K562 (cell line): ENCODE results near the gene VWA3A. TPM values are rescaled to one million over a fixed set of nuclear protein-coding genes. Genes with fewer than 3 reads are reported as not detected.

Experiments
- DMBX1 ChIP-seq: fragments of 250-450 bp; sonication (Bioruptor Pico); IDR thresholded peaks from 2 replicates; pipeline ENCODE4 v1.8.0; 2022; ENCODE audit warnings: inconsistent platforms, mild to moderate bottlenecking, moderate library complexity, borderline replicate concordance
- ETV1 ChIP-seq: fragments of 450-650 bp; conservative IDR thresholded peaks from 2 replicates; pipeline ENCODE4 v1.6.1; 2016; ENCODE audit warnings: missing genetic modification characterization, control low read depth, low read depth, missing compliant biosample characterization
- ETV6 ChIP-seq, 3 experiments: fragments of 150-350 bp in 1 of 3; sonication (generic) in 1 of 3; formaldehyde crosslinking in 1 of 3; IDR thresholded peaks; 2 replicates each; pipeline versions ENCODE4 v1.6.1 to v1.8.0; 2014 to 2022; ENCODE audit warnings: borderline replicate concordance in 2 of 3, low read depth in 2 of 3, antibody characterized with exemption in 1 of 3, low read length in 1 of 3, mild to moderate bottlenecking in 1 of 3, missing genetic modification reagents in 1 of 3
- GABPB2 ChIP-seq: fragments of 250-450 bp; sonication (Bioruptor Pico); conservative IDR thresholded peaks from 2 replicates; pipeline ENCODE4 v1.5.1; 2021; ENCODE audit warnings: mild to moderate bottlenecking
- IFI16 ChIP-seq: fragments of 250-450 bp; sonication (Bioruptor Pico); IDR thresholded peaks from 2 replicates; pipeline ENCODE4 v2.1.2; 2022; ENCODE audit warnings: mild to moderate bottlenecking, inconsistent platforms
- KLF6 ChIP-seq: fragments of 250-450 bp; sonication (Bioruptor Pico); IDR thresholded peaks from 2 replicates; pipeline ENCODE4 v1.4.0; 2020; ENCODE audit warnings: mild to moderate bottlenecking, moderate library complexity, borderline replicate concordance
- PHF8 ChIP-seq: fragments of 200-600 bp; sonication (generic); IDR thresholded peaks from 2 replicates; pipeline ENCODE4 v1.6.1; 2012; ENCODE audit warnings: mixed run types, mild to moderate bottlenecking, inconsistent platforms, low read length, moderate library complexity, borderline replicate concordance
- POLR3G ChIP-seq: IDR thresholded peaks from 2 replicates; pipeline ENCODE4 v1.6.1; 2011; ENCODE audit not compliant: insufficient read length, insufficient replicate concordance; ENCODE audit errors: extremely low read depth
- RAD51 ChIP-seq: fragments of 450-650 bp; IDR thresholded peaks from 2 replicates; pipeline ENCODE4 v1.7.1; 2016; ENCODE audit warnings: low read depth, mild to moderate bottlenecking, borderline replicate concordance
- TCF7 ChIP-seq: sonication (generic); IDR thresholded peaks from 2 replicates; pipeline ENCODE4 v1.6.1; 2016; ENCODE audit warnings: antibody characterized with exemption, borderline replicate concordance
- XRCC4 ChIP-seq: IDR thresholded peaks from one replicate; pipeline ENCODE4 v1.6.1; 2011; ENCODE audit not compliant: insufficient read depth, insufficient read length; ENCODE audit errors: extremely low read depth
- ZKSCAN1 ChIP-seq: fragments of 150-350 bp; IDR thresholded peaks from 2 replicates; pipeline ENCODE4 v1.6.1; 2016; ENCODE audit warnings: low read depth, low read length
- ZNF12 ChIP-seq: sonication (generic); formaldehyde crosslinking; IDR thresholded peaks from 2 replicates; pipeline ENCODE4 v1.4.0; 2020; ENCODE audit warnings: mild to moderate bottlenecking, missing genetic modification reagents
- ZNF3 ChIP-seq: fragments of 250-450 bp; sonication (Bioruptor Pico); IDR thresholded peaks from 2 replicates; pipeline ENCODE4 v1.5.0; 2021; ENCODE audit warnings: mild to moderate bottlenecking, moderate library complexity
- ZNF431 ChIP-seq: sonication (generic); formaldehyde crosslinking; IDR thresholded peaks from 2 replicates; pipeline ENCODE4 v1.8.0; 2022; ENCODE audit warnings: mild to moderate bottlenecking, missing genetic modification reagents
- ZNF778 ChIP-seq: fragments of 450-650 bp; formaldehyde crosslinking; IDR thresholded peaks from 2 replicates; pipeline ENCODE4 v1.4.0; 2020; ENCODE audit warnings: mild to moderate bottlenecking, moderate library complexity
- polyA plus RNA-seq, 8 experiments: library from polyadenylated mRNA; depleted of rRNA in 4 of 8; stranded (reverse) in 5 of 8; unstranded in 3 of 8; fragments of >200 nt; fragmentation: Nextera tagmentation in 2 of 8; fragmentation: Illumina TruSeq in 1 of 8; extraction: Ambion mirVana in 2 of 8; extraction: Trizol in 1 of 8; gene quantifications; 2 replicates each; pipeline versions ENCODE4 v1.2.1 to v1.2.3, GENCODE V29; 2011 to 2014; ENCODE audit warnings: inconsistent platforms in 1 of 8, missing spikeins in 1 of 8
- total RNA-seq, 7 experiments: library from RNA; depleted of rRNA in 6 of 7; stranded (reverse); fragments of >200 nt in 6 of 7; fragmentation: Illumina TruSeq in 2 of 7; extraction: Trizol in 2 of 7; gene quantifications; 2 replicates each; pipeline versions ENCODE4 v1.2.1 to v1.2.3, GENCODE V29; 2011 to 2021; ENCODE audit warnings: low replicate concordance in 1 of 7
- TF ChIP-seq, protein P1 (sequence below): sonication (generic); formaldehyde crosslinking; IDR thresholded peaks from 2 replicates; pipeline ENCODE4 v1.8.0; 2022; ENCODE audit warnings: mild to moderate bottlenecking, missing genetic modification reagents
- TF ChIP-seq, protein P2 (sequence below): sonication (generic); formaldehyde crosslinking; IDR thresholded peaks from 2 replicates; pipeline ENCODE4 v1.8.1; 2023; ENCODE audit warnings: mild to moderate bottlenecking, missing genetic modification reagents
- TF ChIP-seq, protein P3 (sequence below): sonication (generic); formaldehyde crosslinking; IDR thresholded peaks from 2 replicates; pipeline ENCODE4 v1.8.1; 2023; ENCODE audit warnings: mild to moderate bottlenecking, missing genetic modification reagents, moderate library complexity
- TF ChIP-seq, protein P4 (sequence below): fragments of 250-450 bp; sonication (Bioruptor Pico); IDR thresholded peaks from 2 replicates; pipeline ENCODE4 v1.4.0; 2020
- TF ChIP-seq, protein P5 (sequence below), 2 experiments: IDR thresholded peaks; 2 replicates each; pipeline ENCODE4 v1.6.1; 2011; ENCODE audit warnings: borderline replicate concordance in 1 of 2, control low read depth in 1 of 2, low read depth in 1 of 2, low read length in 1 of 2, mild to moderate bottlenecking in 1 of 2, mixed read lengths in 1 of 2, moderate library complexity in 1 of 2; ENCODE audit not compliant: insufficient read depth in 1 of 2, insufficient read length in 1 of 2, poor library complexity in 1 of 2, severe bottlenecking in 1 of 2; ENCODE audit errors: extremely low read depth in 1 of 2

Gene VWA3A
- total and polyA plus RNA-seq, 9 of the 15 experiments (the other 6 are each of a cell fraction or from before 2014, with no cell fraction given) = not detected

DNA sequence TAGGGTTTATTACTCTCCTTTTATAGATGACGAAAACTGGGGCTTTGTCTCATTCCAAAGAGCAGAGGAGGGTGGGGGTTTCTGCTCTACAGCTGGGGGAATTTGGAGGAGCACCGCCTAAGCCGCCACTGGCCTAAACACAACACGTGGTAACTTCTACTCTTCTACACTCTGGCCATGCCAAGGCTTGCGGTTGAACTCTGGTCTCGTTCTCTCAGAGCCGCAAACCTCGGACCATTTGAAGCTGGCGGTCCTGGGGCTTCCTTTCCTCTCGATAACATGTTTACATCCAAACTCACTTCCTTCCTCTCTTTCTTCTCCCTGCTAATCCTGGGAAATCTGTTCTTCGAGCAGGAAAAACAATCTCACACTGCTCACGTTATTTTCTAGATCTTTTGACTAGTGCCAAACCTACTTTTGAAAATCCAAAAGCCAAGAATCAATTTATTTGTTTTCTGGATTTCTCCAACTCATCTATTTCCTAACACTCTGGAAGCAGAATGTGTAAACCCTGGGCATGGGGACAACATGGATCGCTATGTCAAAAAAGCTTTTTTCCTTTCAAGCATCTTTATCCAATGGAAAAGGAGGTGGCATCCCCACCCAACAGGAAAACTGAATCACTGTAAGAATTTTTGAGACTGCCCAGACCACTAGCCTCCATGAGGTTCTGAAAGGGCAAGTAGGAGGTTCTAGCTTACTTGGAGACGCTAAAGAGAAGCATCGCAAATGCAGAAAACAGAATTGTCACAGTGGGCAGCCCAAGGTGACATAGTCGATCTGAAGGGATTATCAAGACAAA is 100.1 kb downstream of the VWA3A start (continued):
- TF ChIP-seq, protein P1, sequence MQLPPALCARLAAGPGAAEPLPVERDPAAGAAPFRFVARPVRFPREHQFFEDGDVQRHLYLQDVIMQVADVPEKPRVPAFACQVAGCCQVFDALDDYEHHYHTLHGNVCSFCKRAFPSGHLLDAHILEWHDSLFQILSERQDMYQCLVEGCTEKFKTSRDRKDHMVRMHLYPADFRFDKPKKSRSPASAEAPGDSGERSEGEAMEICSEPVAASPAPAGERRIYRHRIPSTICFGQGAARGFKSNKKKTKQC = no peak
- TF ChIP-seq, protein P2, sequence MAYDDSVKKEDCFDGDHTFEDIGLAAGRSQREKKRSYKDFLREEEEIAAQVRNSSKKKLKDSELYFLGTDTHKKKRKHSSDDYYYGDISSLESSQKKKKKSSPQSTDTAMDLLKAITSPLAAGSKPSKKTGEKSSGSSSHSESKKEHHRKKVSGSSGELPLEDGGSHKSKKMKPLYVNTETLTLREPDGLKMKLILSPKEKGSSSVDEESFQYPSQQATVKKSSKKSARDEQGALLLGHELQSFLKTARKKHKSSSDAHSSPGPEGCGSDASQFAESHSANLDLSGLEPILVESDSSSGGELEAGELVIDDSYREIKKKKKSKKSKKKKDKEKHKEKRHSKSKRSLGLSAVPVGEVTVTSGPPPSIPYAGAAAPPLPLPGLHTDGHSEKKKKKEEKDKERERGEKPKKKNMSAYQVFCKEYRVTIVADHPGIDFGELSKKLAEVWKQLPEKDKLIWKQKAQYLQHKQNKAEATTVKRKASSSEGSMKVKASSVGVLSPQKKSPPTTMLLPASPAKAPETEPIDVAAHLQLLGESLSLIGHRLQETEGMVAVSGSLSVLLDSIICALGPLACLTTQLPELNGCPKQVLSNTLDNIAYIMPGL (CRISPR knock-in tag) = no peak
- TF ChIP-seq ZNF12 (no peak), IFI16 (CRISPR knock-in tag) (no peak), PHF8 (no peak), ETV6 (IDR thresholded peaks at IDR 0.05; ENCODE audit: borderline replicate concordance in 1 of 2, low read depth in 2 of 2, low read length in 1 of 2) (no peak), ETV6 (CRISPR knock-in tag; IDR thresholded peaks at IDR 0.05; ENCODE audit: borderline replicate concordance) (no peak), XRCC4 (no peak), POLR3G (no peak), ZNF778 (no peak), ZNF431 (CRISPR knock-in tag) (no peak), ETV1 (tag) (peak; percentile 41; the same call in 1 of the 2 replicates), DMBX1 (CRISPR knock-in tag) (no peak), KLF6 (CRISPR knock-in tag) (no peak), ZNF3 (CRISPR knock-in tag) (no peak), ZKSCAN1 (no peak), GABPB2 (no peak), RAD51 (peak; percentile 75), TCF7 (no peak)
- TF ChIP-seq, protein P3, sequence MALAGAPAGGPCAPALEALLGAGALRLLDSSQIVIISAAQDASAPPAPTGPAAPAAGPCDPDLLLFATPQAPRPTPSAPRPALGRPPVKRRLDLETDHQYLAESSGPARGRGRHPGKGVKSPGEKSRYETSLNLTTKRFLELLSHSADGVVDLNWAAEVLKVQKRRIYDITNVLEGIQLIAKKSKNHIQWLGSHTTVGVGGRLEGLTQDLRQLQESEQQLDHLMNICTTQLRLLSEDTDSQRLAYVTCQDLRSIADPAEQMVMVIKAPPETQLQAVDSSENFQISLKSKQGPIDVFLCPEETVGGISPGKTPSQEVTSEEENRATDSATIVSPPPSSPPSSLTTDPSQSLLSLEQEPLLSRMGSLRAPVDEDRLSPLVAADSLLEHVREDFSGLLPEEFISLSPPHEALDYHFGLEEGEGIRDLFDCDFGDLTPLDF (CRISPR knock-in tag) = no peak
- TF ChIP-seq, protein P4, sequence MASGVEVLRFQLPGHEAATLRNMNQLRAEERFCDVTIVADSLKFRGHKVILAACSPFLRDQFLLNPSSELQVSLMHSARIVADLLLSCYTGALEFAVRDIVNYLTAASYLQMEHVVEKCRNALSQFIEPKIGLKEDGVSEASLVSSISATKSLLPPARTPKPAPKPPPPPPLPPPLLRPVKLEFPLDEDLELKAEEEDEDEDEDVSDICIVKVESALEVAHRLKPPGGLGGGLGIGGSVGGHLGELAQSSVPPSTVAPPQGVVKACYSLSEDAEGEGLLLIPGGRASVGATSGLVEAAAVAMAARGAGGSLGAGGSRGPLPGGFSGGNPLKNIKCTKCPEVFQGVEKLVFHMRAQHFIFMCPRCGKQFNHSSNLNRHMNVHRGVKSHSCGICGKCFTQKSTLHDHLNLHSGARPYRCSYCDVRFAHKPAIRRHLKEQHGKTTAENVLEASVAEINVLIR (CRISPR knock-in tag) = no peak
- TF ChIP-seq, protein P5, sequence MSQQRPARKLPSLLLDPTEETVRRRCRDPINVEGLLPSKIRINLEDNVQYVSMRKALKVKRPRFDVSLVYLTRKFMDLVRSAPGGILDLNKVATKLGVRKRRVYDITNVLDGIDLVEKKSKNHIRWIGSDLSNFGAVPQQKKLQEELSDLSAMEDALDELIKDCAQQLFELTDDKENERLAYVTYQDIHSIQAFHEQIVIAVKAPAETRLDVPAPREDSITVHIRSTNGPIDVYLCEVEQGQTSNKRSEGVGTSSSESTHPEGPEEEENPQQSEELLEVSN (IDR thresholded peaks at IDR 0.05; ENCODE audit: borderline replicate concordance in 1 of 2, extremely low read depth in 1 of 2, insufficient read depth in 1 of 2, insufficient read length in 1 of 2, low read depth in 1 of 2, low read length in 1 of 2, poor library complexity in 1 of 2, severe bottlenecking in 1 of 2) = peak; percentile 71 to 81
